IMR-90 (cell line): ENCODE measurements around the gene MTFR2. TPM values are rescaled to one million over a fixed set of nuclear protein-coding genes. Genes with fewer than 3 reads are reported as not detected.

Experiments used
- ATAC-seq: fragments of 200-7000 bp; cut with Tn5 transposase; 2 replicates; pipeline ENCODE4 v1.9.1; 2020; ENCODE audit warnings: low read depth, mild to moderate bottlenecking, moderate library complexity
- BruUV-seq: library from RNA; stranded (reverse); fragments of 400-500 nt; replicated peaks from 2 replicates; lab custom pipeline; 2021; lab: Mats Ljungman, UMichigan
- CTCF ChIA-PET: fragments of 300-600 bp; formaldehyde crosslinking; extraction: SDS; loops from one replicate; lab custom pipeline; 2021; ENCODE audit warnings: antibody characterized with exemption; lab: Yijun Ruan, JAX
- POLR2A ChIA-PET: fragments of 300-600 bp; sonication (Branson Sonifier 250); formaldehyde crosslinking; loops from one replicate; lab custom pipeline; 2022; ENCODE audit warnings: antibody characterized with exemption; ENCODE audit not compliant: unreplicated experiment; lab: Charles Lee
- DNase-seq: peaks from one replicate; pipeline ENCODE4 v3.0.0; 2013
- H2AFZ ChIP-seq: replicated peaks from 2 replicates; pipeline ENCODE3; 2013; ENCODE audit warnings: low read length, mild to moderate bottlenecking; ENCODE audit not compliant: poor library complexity
- H2AK5ac ChIP-seq: 2 replicates; pipeline ENCODE4 v1.6.1; 2013; ENCODE audit warnings: low read depth, low read length, inconsistent platforms
- H2AK9ac ChIP-seq: replicated peaks from 2 replicates; pipeline ENCODE3; 2013; ENCODE audit warnings: mild to moderate bottlenecking, low read depth, low read length, moderate library complexity; ENCODE audit not compliant: poor library complexity
- H2BK120ac ChIP-seq: 2 replicates; pipeline ENCODE4 v1.6.1; 2013; ENCODE audit warnings: low read depth, low read length, inconsistent platforms
- H2BK15ac ChIP-seq: 3 replicates; pipeline ENCODE4 v1.6.1; 2013; ENCODE audit warnings: low read depth, low read length, inconsistent platforms
- H2BK20ac ChIP-seq: 2 replicates; pipeline ENCODE4 v1.6.1; 2013; ENCODE audit warnings: low read depth, mild to moderate bottlenecking, inconsistent platforms, low read length, moderate library complexity
- H2BK5ac ChIP-seq: 2 replicates; pipeline ENCODE4 v1.6.1; 2013; ENCODE audit warnings: mild to moderate bottlenecking, low read depth, low read length, inconsistent platforms; ENCODE audit not compliant: poor library complexity, severe bottlenecking
- H3K14ac ChIP-seq: replicated peaks from 2 replicates; pipeline ENCODE4 v1.6.1; 2013; ENCODE audit warnings: low read depth, low read length, inconsistent platforms
- H3K18ac ChIP-seq: 2 replicates; pipeline ENCODE4 v1.6.1; 2013; ENCODE audit warnings: low read depth, low read length, control low read depth
- H3K23ac ChIP-seq: 2 replicates; pipeline ENCODE4 v1.6.1; 2013; ENCODE audit warnings: low read depth, low read length, inconsistent platforms
- H3K27ac ChIP-seq: 2 replicates; pipeline ENCODE4 v1.5.1; 2013; ENCODE audit warnings: mild to moderate bottlenecking, control low read depth, low read length; ENCODE audit not compliant: insufficient read depth
- H3K27me3 ChIP-seq: 2 replicates; pipeline ENCODE4 v1.6.1; 2013; ENCODE audit warnings: low read length; ENCODE audit not compliant: control insufficient read depth, insufficient read depth
- H3K36me3 ChIP-seq: 2 replicates; pipeline ENCODE4 v1.6.1; 2013; ENCODE audit warnings: low read length, mixed read lengths; ENCODE audit not compliant: control insufficient read depth, insufficient read depth
- H3K4ac ChIP-seq: 2 replicates; pipeline ENCODE4 v1.6.1; 2013; ENCODE audit warnings: low read depth, low read length, inconsistent platforms
- H3K4me1 ChIP-seq: 2 replicates; pipeline ENCODE4 v1.6.1; 2013; ENCODE audit warnings: low read length, mixed read lengths; ENCODE audit not compliant: control insufficient read depth, insufficient read depth
- H3K4me2 ChIP-seq: 2 replicates; pipeline ENCODE4 v1.6.1; 2013; ENCODE audit warnings: low read depth, mild to moderate bottlenecking, control low read depth, low read length, moderate library complexity
- H3K4me3 ChIP-seq: 2 replicates; pipeline ENCODE4 v1.5.1; 2013; ENCODE audit warnings: low read depth, mild to moderate bottlenecking, control low read depth, low read length, moderate library complexity; ENCODE audit not compliant: insufficient read depth
- H3K56ac ChIP-seq: 2 replicates; pipeline ENCODE4 v1.6.1; 2013; ENCODE audit warnings: low read length, inconsistent platforms; ENCODE audit not compliant: insufficient read depth; ENCODE audit errors: extremely low read depth
- H3K79me1 ChIP-seq, 2 experiments: 2 replicates each; pipeline ENCODE4 v1.6.1; 2013; ENCODE audit warnings: low read length in 2 of 2, inconsistent platforms in 1 of 2, low read depth in 1 of 2
- H3K9ac ChIP-seq: 2 replicates; pipeline ENCODE4 v1.6.1; 2013; ENCODE audit warnings: low read depth, low read length, control low read depth
- H3K9me1 ChIP-seq: 2 replicates; pipeline ENCODE4 v1.6.1; 2013; ENCODE audit warnings: low read length, inconsistent platforms; ENCODE audit not compliant: insufficient read depth
- H3K9me3 ChIP-seq: 2 replicates; pipeline ENCODE4 v1.6.1; 2013; ENCODE audit warnings: low read length; ENCODE audit not compliant: control insufficient read depth, insufficient read depth
- H4K20me1 ChIP-seq: 2 replicates; pipeline ENCODE4 v1.6.1; 2013; ENCODE audit warnings: low read length, inconsistent platforms; ENCODE audit not compliant: insufficient read depth
- H4K5ac ChIP-seq: 2 replicates; pipeline ENCODE4 v1.6.1; 2013; ENCODE audit warnings: mild to moderate bottlenecking, low read depth, low read length, control low read depth
- H4K8ac ChIP-seq, 2 experiments: 2 replicates each; pipeline ENCODE4 v1.6.1; 2013; ENCODE audit warnings: low read depth in 2 of 2, low read length in 2 of 2, control low read depth in 1 of 2, inconsistent platforms in 1 of 2
- H4K91ac ChIP-seq: 2 replicates; pipeline ENCODE4 v1.6.1; 2013; ENCODE audit warnings: low read depth, low read length, inconsistent platforms; ENCODE audit not compliant: insufficient read depth
- BHLHE40 ChIP-seq: fragments of 150-350 bp; IDR thresholded peaks from 2 replicates; pipeline ENCODE4 v1.6.1; 2016; ENCODE audit warnings: mild to moderate bottlenecking, low read depth, low read length
- CEBPB ChIP-seq: IDR thresholded peaks from 2 replicates; pipeline ENCODE4 v1.6.1; 2012; ENCODE audit warnings: low read depth, low read length, improper control_type of control experiment
- CHD1 ChIP-seq: IDR thresholded peaks from 2 replicates; pipeline ENCODE4 v1.6.1; 2012; ENCODE audit warnings: low read depth, low read length, improper control_type of control experiment
- CTCF ChIP-seq: conservative IDR thresholded peaks from 2 replicates; pipeline ENCODE4 v1.5.1; 2012; ENCODE audit warnings: mild to moderate bottlenecking, low read depth, low read length, improper control_type of control experiment
- ELK1 ChIP-seq: fragments of 150-350 bp; IDR thresholded peaks from 2 replicates; pipeline ENCODE4 v1.6.1; 2016; ENCODE audit warnings: low read depth, mild to moderate bottlenecking, low read length, moderate library complexity, borderline replicate concordance
- FOS ChIP-seq: fragments of 150-350 bp; IDR thresholded peaks from 2 replicates; pipeline ENCODE4 v1.6.1; 2016; ENCODE audit warnings: low read depth, low read length
- MAFK ChIP-seq: IDR thresholded peaks from 2 replicates; pipeline ENCODE4 v1.6.1; 2012; ENCODE audit warnings: low read depth, low read length, improper control_type of control experiment
- MAZ ChIP-seq: IDR thresholded peaks from 2 replicates; pipeline ENCODE4 v1.6.1; 2012; ENCODE audit warnings: low read depth, mild to moderate bottlenecking, low read length, improper control_type of control experiment, moderate library complexity, borderline replicate concordance
- MXI1 ChIP-seq: IDR thresholded peaks from 2 replicates; pipeline ENCODE4 v1.6.1; 2012; ENCODE audit warnings: low read depth, mild to moderate bottlenecking, low read length, moderate library complexity, borderline replicate concordance
- NFE2L2 ChIP-seq: fragments of 150-350 bp; IDR thresholded peaks from 2 replicates; pipeline ENCODE4 v1.6.1; 2016; ENCODE audit warnings: low read depth, mild to moderate bottlenecking, low read length
- POLR2A ChIP-seq: IDR thresholded peaks from 2 replicates; pipeline ENCODE4 v1.6.1; 2012; ENCODE audit warnings: mild to moderate bottlenecking, low read depth, low read length
- RAD21 ChIP-seq: IDR thresholded peaks from 2 replicates; pipeline ENCODE4 v1.6.1; 2012; ENCODE audit warnings: low read length, improper control_type of control experiment
- RCOR1 ChIP-seq: IDR thresholded peaks from 2 replicates; pipeline ENCODE4 v1.6.1; 2012; ENCODE audit warnings: mild to moderate bottlenecking, low read length, improper control_type of control experiment; ENCODE audit not compliant: insufficient replicate concordance
- RFX5 ChIP-seq: IDR thresholded peaks from 2 replicates; pipeline ENCODE4 v1.8.0; 2012; ENCODE audit warnings: low read depth, mild to moderate bottlenecking, low read length, moderate library complexity
- SMC3 ChIP-seq: fragments of 150-350 bp; IDR thresholded peaks from 2 replicates; pipeline ENCODE4 v1.6.1; 2016; ENCODE audit warnings: low read depth, mild to moderate bottlenecking, antibody characterized with exemption, low read length, moderate library complexity
- USF2 ChIP-seq: fragments of 150-350 bp; IDR thresholded peaks from 2 replicates; pipeline ENCODE4 v1.6.1; 2017; ENCODE audit warnings: mild to moderate bottlenecking, antibody characterized with exemption, low read length, low read depth
- WGBS, 2 experiments: methylation state at CpG; one replicate each; pipeline versions ENCODE4 v1.1.5 to v1.1.7; 2013; ENCODE audit warnings: missing lambda C conversion rate in 2 of 2; ENCODE audit not compliant: insufficient read length in 1 of 2; ENCODE audit errors: extremely low coverage in 2 of 2; 5-methylcytosine and 5-hydroxymethylcytosine counted together
- dilution Hi-C: fragments of 300-500 bp; cut with HindIII; formaldehyde crosslinking; loops from one replicate; pipeline ENCODE4 v1.14.3; 2018; ENCODE audit warnings: low sequenced_read_pairs; ENCODE audit not compliant: unreplicated experiment
- in situ Hi-C: fragments of 300-500 bp; cut with MboI; formaldehyde crosslinking; loops from 3 replicates; pipeline ENCODE4 v1.14.3; 2019; ENCODE audit warnings: low sequenced_read_pairs, inconsistent platforms, mixed read lengths
- intact Hi-C: fragments of 100-400 bp; cut with micrococcal nuclease; formaldehyde crosslinking; loops from 2 replicates; pipeline ENCODE4 v1.10.0; 2022
- polyA plus RNA-seq, 3 experiments: library from polyadenylated mRNA; depleted of rRNA; stranded (reverse); fragments of >200 nt; gene quantifications; 2 replicates each; pipeline ENCODE4 v1.2.3, GENCODE V29; 2012; ENCODE audit warnings: low replicate concordance in 1 of 3
- total RNA-seq: library from RNA; depleted of rRNA; stranded (reverse); fragments of >200 nt; gene quantifications from 2 replicates; pipeline ENCODE4 v1.2.3, GENCODE V29; 2012

Gene MTFR2
- total and polyA plus RNA-seq, 2 of the 4 experiments (the other 2 are of a cell fraction) = 0.72 to 7.2 TPM

GRCh38 chr6:136262940-136263339 lies 12.8 kb upstream of the MTFR2 start:
- 0 out of 2 replicates have a peak overlapping the region, but pooled peaks have one; percentile 28 for H4K5ac ChIP-seq
- no CpG with 5 or more reads among the region's 1 CpG for WGBS, 2 experiments

More at GRCh38 chr6:136262940-136263339, 12.8 kb upstream of the MTFR2 start:
- peaks cover 19% of the 10 kb centered on the region for H4K20me1 ChIP-seq
- peaks cover 3% of the 10 kb centered on the region; the same call in 1 of the 2 replicates for H3K4me1 ChIP-seq
- H3K4ac ChIP-seq = no peak overlapping the region
- no peak overlapping the region for H3K56ac ChIP-seq
- TF ChIP-seq RCOR1 (no peak), MXI1 (no peak), FOS (no peak), RAD21 (no peak), USF2 (no peak), CEBPB (no peak), MAZ (no peak), POLR2A (no peak), RFX5 (no peak), CHD1 (no peak), NFE2L2 (no peak), SMC3 (no peak), CTCF (no peak), ELK1 (no peak), BHLHE40 (no peak), MAFK (no peak)
- no peak overlapping the region for H2BK15ac ChIP-seq
- H3K9me1 ChIP-seq = 0 out of 2 replicates have a peak, but pooled peaks cover 2% of the 10 kb centered on the region
- peaks cover 32% of the 10 kb centered on the region for H3K36me3 ChIP-seq
- H3K23ac ChIP-seq = no peak overlapping the region
- dilution Hi-C loops = no loop called here
- no peak overlapping the region for H3K18ac ChIP-seq
- DNase-seq (no peak), ATAC-seq (no peak)
- H3K9me3 ChIP-seq = no peaks in the 10 kb centered on the region
- no peak overlapping the region for H2BK120ac ChIP-seq
- no peak overlapping the region for H2BK20ac ChIP-seq
- ChIA-PET CTCF (no interaction called here), POLR2A (no interaction called here)
- H3K4me3 ChIP-seq = no peak overlapping the region
- intact Hi-C loops = no loop called here
- H3K4me2 ChIP-seq = no peak overlapping the region
- no peak overlapping the region for H2AK5ac ChIP-seq
- in situ Hi-C loops = no loop called here
- no peak overlapping the region for H2AK9ac ChIP-seq
- peak overlapping the region; percentile 16; the same call in 1 of the 2 replicates for H3K27ac ChIP-seq
- no peak overlapping the region for H3K9ac ChIP-seq
- H2AFZ ChIP-seq = no peak overlapping the region
- BruUV-seq = no TSS peak
- no peak overlapping the region for H4K91ac ChIP-seq
- no peaks in the 10 kb centered on the region for H3K27me3 ChIP-seq
- H2BK5ac ChIP-seq = peak overlapping the region; percentile 42
- peaks cover 13 to 37% of the 10 kb centered on the region in 2 experiments; a peak in 3 of 4 replicates for H3K79me1 ChIP-seq
- no peak overlapping the region for H4K8ac ChIP-seq
- H3K14ac ChIP-seq = no peak overlapping the region
